T-cell (primary cell): ENCODE data around the gene RBM19. TPM values are rescaled to one million over a fixed set of nuclear protein-coding genes. Genes with fewer than 3 reads are reported as not detected.

Experiments
- ATAC-seq, 4 experiments: fragments of 200-7000 bp in 3 of 4; fragments of 150-1000 bp in 1 of 4; cut with Tn5 transposase; replicated peaks in 1 of 4; 1 replicate in 3 of 4; 2 replicates in 1 of 4; pipeline ENCODE4 v1.10.0; 2021; ENCODE audit warnings: moderate library complexity in 3 of 4, mild to moderate bottlenecking in 2 of 4, moderate number of reproducible peaks in 1 of 4
- CTCF ChIA-PET, 2 donors: fragments of 300-600 bp; sonication (Branson Sonifier 250); formaldehyde crosslinking; loops; one replicate each; lab custom pipeline; 2022; ENCODE audit warnings: antibody characterized with exemption in 2 of 2; lab: Charles Lee
- POLR2A ChIA-PET, 2 donors: fragments of 300-600 bp; sonication (Branson Sonifier 250); formaldehyde crosslinking; loops; one replicate each; lab custom pipeline; 2022; ENCODE audit warnings: antibody characterized with exemption in 2 of 2; lab: Charles Lee
- DNase-seq, 35 experiments: peaks; one replicate each; pipeline versions ENCODE4 v3.0.0 to v3.0.0-alpha.2; 2013 to 2023
- H3K27ac ChIP-seq: one replicate; pipeline ENCODE4 v1.5.1; 2013; ENCODE audit warnings: low read length
- H3K27me3 ChIP-seq, 2 experiments: replicated peaks in 1 of 2; 1 replicate in 1 of 2; 2 replicates in 1 of 2; pipeline versions ENCODE4 v1.6.1 to v1.7.0; 2013; ENCODE audit warnings: low read length in 1 of 2, mixed read lengths in 1 of 2; ENCODE audit not compliant: control insufficient read depth in 2 of 2, insufficient read depth in 2 of 2; ENCODE audit errors: extremely low read depth in 1 of 2
- H3K36me3 ChIP-seq, 2 donors: 1 replicate in 1 of 2; 2 replicates in 1 of 2; pipeline versions ENCODE4 v1.6.1 to v1.7.0; 2013; ENCODE audit warnings: low read length in 1 of 2; ENCODE audit not compliant: control insufficient read depth in 2 of 2, insufficient read depth in 1 of 2; ENCODE audit errors: extremely low read depth in 1 of 2
- H3K4me1 ChIP-seq, 2 experiments: 1 replicate in 1 of 2; 2 replicates in 1 of 2; pipeline versions ENCODE4 v1.6.1 to v1.7.0; 2013; ENCODE audit warnings: low read length in 2 of 2, mixed read lengths in 1 of 2; ENCODE audit not compliant: insufficient read depth in 2 of 2, control insufficient read depth in 1 of 2; ENCODE audit errors: extremely low read depth in 1 of 2
- H3K4me3 ChIP-seq, 2 donors: 1 replicate in 1 of 2; 2 replicates in 1 of 2; pipeline versions ENCODE4 v1.5.1 to v1.7.0; 2013; ENCODE audit warnings: mild to moderate bottlenecking in 2 of 2, low read length in 1 of 2, moderate library complexity in 1 of 2; ENCODE audit not compliant: control insufficient read depth in 1 of 2; ENCODE audit errors: extremely low read depth in 1 of 2
- H3K9me3 ChIP-seq: 2 replicates; pipeline ENCODE4 v1.7.0; 2013
- H3K27ac Mint-ChIP-seq, 2 donors: one replicate each; pipeline ENCODE4 v1.8.0; 2020 to 2021; ENCODE audit warnings: mild to moderate bottlenecking in 2 of 2, mixed read lengths in 2 of 2
- H3K27me3 Mint-ChIP-seq, 2 donors: one replicate each; pipeline ENCODE4 v1.8.0; 2021 to 2022; ENCODE audit warnings: mixed read lengths in 2 of 2
- H3K36me3 Mint-ChIP-seq: one replicate; pipeline ENCODE4 v1.8.0; 2021; ENCODE audit warnings: mixed read lengths
- H3K4me1 Mint-ChIP-seq, 3 donors: one replicate each; pipeline ENCODE4 v1.8.0; 2020 to 2022; ENCODE audit warnings: mixed read lengths in 3 of 3, mild to moderate bottlenecking in 1 of 3
- H3K4me3 Mint-ChIP-seq, 3 donors: one replicate each; pipeline ENCODE4 v1.8.0; 2020 to 2022; ENCODE audit warnings: mild to moderate bottlenecking in 3 of 3, mixed read lengths in 3 of 3, moderate library complexity in 3 of 3
- H3K9me3 Mint-ChIP-seq, 3 donors: one replicate each; pipeline ENCODE4 v1.8.0; 2020 to 2022; ENCODE audit warnings: mixed read lengths in 3 of 3
- WGBS: methylation state at CpG from one replicate; pipeline ENCODE4 v1.1.5; 2013; ENCODE audit warnings: missing lambda C conversion rate; ENCODE audit not compliant: insufficient coverage; 5-methylcytosine and 5-hydroxymethylcytosine counted together
- total RNA-seq, 35 experiments: library from RNA in 6 of 35; stranded (reverse) in 6 of 35; fragments of 120-200 nt in 1 of 35; gene quantifications; one replicate each; pipeline versions ENCODE4 v1.2.1 to v1.2.4 and lab custom pipeline; 2013 to 2026

RBM19 gene
- total RNA-seq, 5 donors from 2014 or later (not counting 1 experiment from before 2014, with no cell fraction given), result 57.9 to 80.3 (median 78.3) TPM

GRCh38 chr12:113847856-113848255 is 118.3 kb downstream of the RBM19 start:
- Mint-ChIP-seq H3K4me3 (no peak overlapping the region), H3K9me3 (no peaks in the 10 kb centered on the region), H3K4me1 (peaks cover 0 to 4% (median 0%) of the 10 kb centered on the region in 3 donors), H3K27me3 (no peaks in the 10 kb centered on the region), H3K27ac (no peak overlapping the region), H3K36me3 (peaks cover 48% of the 10 kb centered on the region)
- WGBS, result 100% methylated on average over 1 of the region's 3 CpGs
- H3K27me3 ChIP-seq, result no peaks in the 10 kb centered on the region
- DNase-seq, result no peak
- CTCF ChIA-PET, result no interaction called here
- H3K4me3 ChIP-seq, result no peak overlapping the region
- peaks cover 27 to 28% of the 10 kb centered on the region in 2 donors for H3K36me3 ChIP-seq
- H3K9me3 ChIP-seq, result no peaks in the 10 kb centered on the region
- POLR2A ChIA-PET, result no interaction called here
- H3K27ac ChIP-seq, result no peak overlapping the region
- no peaks in the 10 kb centered on the region for H3K4me1 ChIP-seq
- ATAC-seq, result no peak

DNA sequence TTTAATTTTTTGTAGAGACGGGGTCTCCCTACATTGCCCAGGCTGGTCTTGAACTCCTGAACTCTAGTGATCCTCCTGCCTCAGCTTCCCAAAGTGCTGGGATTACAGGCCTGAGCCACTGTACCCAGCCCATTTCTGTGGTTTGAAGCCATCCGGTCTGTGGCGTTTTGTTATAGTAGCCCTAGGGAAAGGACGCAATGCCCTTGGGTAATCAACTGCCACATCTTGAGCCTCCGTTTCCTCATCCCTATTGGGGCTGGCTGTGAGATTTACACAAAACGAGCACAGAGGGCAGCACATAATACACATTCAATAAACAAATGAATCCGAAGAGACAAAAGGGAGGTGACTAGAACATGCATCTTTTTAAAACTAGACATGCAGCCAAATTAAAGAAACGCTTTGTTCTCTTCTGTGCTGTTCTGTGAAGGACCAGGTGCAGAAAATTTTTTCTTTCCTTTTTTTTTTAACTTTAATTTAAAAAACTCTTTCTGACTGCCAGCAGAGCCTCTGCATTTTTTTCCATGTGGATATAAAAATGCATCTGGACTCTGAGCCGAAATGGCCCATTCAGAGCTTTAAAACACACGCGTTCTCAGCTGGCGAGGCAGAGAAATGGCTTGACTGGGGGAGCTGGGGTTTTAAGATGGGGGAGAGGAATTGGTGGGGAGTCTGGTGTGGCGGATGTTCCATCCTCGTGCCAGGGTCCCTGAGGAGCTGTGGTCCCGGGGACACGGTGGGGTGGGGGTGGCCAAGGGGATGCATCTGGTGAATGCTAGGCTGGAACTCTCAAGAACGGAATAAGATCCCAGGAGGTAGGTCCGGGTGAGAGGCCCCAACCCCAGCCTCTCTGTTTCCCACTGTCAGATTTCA is 119.0 kb downstream of the RBM19 start:
- ChIA-PET POLR2A (no interaction called here), CTCF (no interaction called here)
- Histone ChIP-seq H3K4me3 (no peak overlapping the region), H3K36me3 (peaks cover 27 to 30% of the 10 kb centered on the region in 2 donors), H3K27ac (no peak overlapping the region), H3K27me3 (no peaks in the 10 kb centered on the region), H3K4me1 (no peaks in the 10 kb centered on the region), H3K9me3 (no peaks in the 10 kb centered on the region)
- DNase-seq (no peak), ATAC-seq (no peak)
- H3K4me3 Mint-ChIP-seq, result no peak overlapping the region
- peaks cover 54% of the 10 kb centered on the region for H3K36me3 Mint-ChIP-seq
- H3K9me3 Mint-ChIP-seq, result no peaks in the 10 kb centered on the region
- 95% methylated on average over 12 of the region's 18 CpGs for WGBS
- H3K27ac Mint-ChIP-seq, result no peak overlapping the region
- H3K4me1 Mint-ChIP-seq, result peaks cover 0 to 4% (median 2%) of the 10 kb centered on the region in 3 donors
- no peaks in the 10 kb centered on the region for H3K27me3 Mint-ChIP-seq

DNA sequence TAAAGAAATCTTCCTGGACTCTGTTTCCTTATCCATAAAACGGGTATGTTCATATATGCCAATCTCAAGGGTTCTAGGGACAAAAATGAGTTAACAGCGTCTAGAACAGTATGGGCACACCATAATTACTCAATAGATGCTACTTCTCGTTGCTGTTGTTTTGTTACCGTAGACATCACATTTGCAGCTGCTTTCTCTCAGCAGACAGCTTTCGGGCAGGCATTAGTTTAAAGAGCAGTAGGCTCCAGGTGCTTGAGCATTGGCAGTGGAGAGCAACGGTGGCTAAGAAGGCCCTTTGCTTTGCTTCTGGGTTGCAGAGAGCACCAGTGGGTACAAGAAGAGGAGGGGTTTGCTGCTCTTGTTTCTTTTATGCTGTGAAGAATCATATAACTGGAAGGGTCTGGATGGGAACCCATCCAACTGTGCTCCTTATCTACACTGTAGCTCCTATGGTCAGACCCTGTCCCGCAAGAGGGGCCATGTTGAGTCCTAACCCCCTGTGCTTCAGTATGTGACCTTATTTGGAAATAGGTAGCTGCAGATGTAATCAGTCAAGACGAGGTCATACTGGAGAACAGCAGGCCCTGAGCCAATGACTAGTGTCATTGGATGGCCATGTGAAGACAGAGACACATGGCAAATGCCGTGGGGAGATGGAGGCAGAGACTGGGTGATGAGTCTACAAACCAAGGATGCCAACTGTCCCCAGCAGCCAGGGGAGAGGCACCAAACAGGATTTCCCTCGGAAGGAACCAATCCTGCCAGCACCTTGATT is 120.0 kb downstream of the RBM19 start:
- H3K27ac Mint-ChIP-seq, result no peak overlapping the region
- no peaks in the 10 kb centered on the region for H3K4me1 ChIP-seq
- no peak overlapping the region for H3K4me3 ChIP-seq
- H3K27me3 ChIP-seq, result no peaks in the 10 kb centered on the region
- no peaks in the 10 kb centered on the region for H3K9me3 Mint-ChIP-seq
- peaks cover 27 to 29% of the 10 kb centered on the region in 2 donors for H3K36me3 ChIP-seq
- CTCF ChIA-PET, result no interaction called here
- 96% methylated on average over 8 of the region's 10 CpGs for WGBS
- ATAC-seq, result no peak
- no peak overlapping the region for H3K27ac ChIP-seq
- H3K36me3 Mint-ChIP-seq, result peaks cover 57% of the 10 kb centered on the region
- DNase-seq, result no peak
- H3K4me1 Mint-ChIP-seq, result peaks cover 0 to 4% (median 2%) of the 10 kb centered on the region in 3 donors
- no peaks in the 10 kb centered on the region for H3K9me3 ChIP-seq
- no peaks in the 10 kb centered on the region for H3K27me3 Mint-ChIP-seq
- no peak overlapping the region for H3K4me3 Mint-ChIP-seq
- POLR2A ChIA-PET, result interaction anchor here in 1 of 2 donors (0.6 kb wide), 1 partner anchor 74 kb away, joined by 3 read pairs; no protein-coding TSS in a partner anchor

- Histone ChIP-seq H3K4me3 (no peak overlapping the region), H3K27ac (no peak overlapping the region), H3K4me1 (no peaks in the 10 kb centered on the region), H3K9me3 (no peaks in the 10 kb centered on the region), H3K36me3 (peaks cover 18 to 27% of the 10 kb centered on the region in 2 donors), H3K27me3 (no peaks in the 10 kb centered on the region)
- H3K27ac Mint-ChIP-seq, result no peak overlapping the region
- H3K9me3 Mint-ChIP-seq, result no peaks in the 10 kb centered on the region
- peaks cover 53% of the 10 kb centered on the region for H3K36me3 Mint-ChIP-seq
- no peak for DNase-seq
- no peak overlapping the region for H3K4me3 Mint-ChIP-seq
- POLR2A ChIA-PET, result no interaction called here
- no peak for ATAC-seq
- H3K4me1 Mint-ChIP-seq, result peaks cover 2 to 11% (median 2%) of the 10 kb centered on the region in 3 donors
- H3K27me3 Mint-ChIP-seq, result no peaks in the 10 kb centered on the region
- 93% methylated on average over 31 of the region's 31 CpGs for WGBS
- CTCF ChIA-PET, result no interaction called here
These were observed 121.5 kb downstream of the RBM19 start for GRCh38 chr12:113844495-113845210.

DNA sequence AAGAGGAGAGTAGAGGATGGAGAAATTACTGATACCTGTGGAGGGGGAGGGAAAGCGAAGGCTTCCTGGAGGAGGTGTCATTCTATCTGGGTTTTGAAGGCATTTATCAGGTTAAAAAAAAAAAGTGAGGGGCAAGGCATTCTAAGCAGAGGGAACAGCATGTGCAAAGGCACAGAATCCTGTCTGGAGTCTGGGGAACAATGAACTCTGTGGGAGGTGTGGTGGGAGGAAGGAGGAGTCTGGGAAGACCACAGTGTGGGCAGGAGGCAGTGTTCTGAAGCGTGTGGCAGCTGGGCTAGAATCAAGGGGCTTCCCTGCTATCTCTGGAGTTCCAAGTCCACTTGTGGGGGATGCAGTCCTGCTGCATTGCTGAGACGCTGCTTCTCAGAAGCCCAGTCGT is 123.4 kb downstream of the RBM19 start:
- no peaks in the 10 kb centered on the region for H3K27me3 Mint-ChIP-seq
- H3K9me3 Mint-ChIP-seq, result no peaks in the 10 kb centered on the region
- no peak overlapping the region for H3K4me3 ChIP-seq
- POLR2A ChIA-PET, result no interaction called here
- ATAC-seq (no peak), DNase-seq (no peak)
- no peak overlapping the region for H3K27ac Mint-ChIP-seq
- H3K27me3 ChIP-seq, result no peaks in the 10 kb centered on the region
- CTCF ChIA-PET, result no interaction called here
- no peaks in the 10 kb centered on the region for H3K4me1 ChIP-seq
- H3K4me3 Mint-ChIP-seq, result no peak overlapping the region
- H3K36me3 ChIP-seq, result peaks cover 22 to 27% of the 10 kb centered on the region in 2 donors
- peaks cover 2 to 7% (median 4%) of the 10 kb centered on the region in 3 donors for H3K4me1 Mint-ChIP-seq
- WGBS, result 91% methylated on average over 4 of the region's 4 CpGs
- peaks cover 40% of the 10 kb centered on the region for H3K36me3 Mint-ChIP-seq
- no peak overlapping the region for H3K27ac ChIP-seq
- H3K9me3 ChIP-seq, result no peaks in the 10 kb centered on the region

DNA sequence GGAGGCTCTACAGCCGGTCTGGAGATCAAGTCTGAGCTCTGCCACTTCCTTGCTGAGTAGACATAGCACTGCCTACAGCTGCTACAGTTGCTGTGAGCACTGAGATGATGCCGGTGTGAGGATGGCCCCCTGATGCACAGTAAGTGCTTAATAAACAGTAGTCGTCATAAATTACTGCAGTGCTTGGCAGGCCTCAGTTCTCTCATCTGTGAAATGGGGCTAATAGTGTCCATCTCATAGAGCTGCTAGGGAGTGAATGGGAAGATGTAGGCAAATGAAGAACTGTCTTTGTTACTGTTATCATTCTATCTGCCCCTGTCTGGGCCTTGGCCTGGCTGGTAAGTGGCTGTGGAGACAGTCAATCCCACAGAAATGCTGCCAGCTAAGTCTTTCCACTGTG is 124.3 kb downstream of the RBM19 start:
- ATAC-seq (no peak), DNase-seq (no peak)
- Histone ChIP-seq H3K36me3 (peaks cover 22 to 26% of the 10 kb centered on the region in 2 donors), H3K27me3 (no peaks in the 10 kb centered on the region), H3K27ac (no peak overlapping the region), H3K4me3 (no peak overlapping the region), H3K9me3 (no peaks in the 10 kb centered on the region), H3K4me1 (no peaks in the 10 kb centered on the region)
- POLR2A ChIA-PET, result no interaction called here
- 92% methylated on average over 3 of the region's 3 CpGs for WGBS
- Mint-ChIP-seq H3K27me3 (no peaks in the 10 kb centered on the region), H3K9me3 (no peaks in the 10 kb centered on the region), H3K4me1 (peaks cover 2 to 7% (median 4%) of the 10 kb centered on the region in 3 donors), H3K4me3 (no peak overlapping the region), H3K27ac (no peak overlapping the region), H3K36me3 (peaks cover 34% of the 10 kb centered on the region)
- CTCF ChIA-PET, result no interaction called here
